Ishikawa (cell line): Measurements from ENCODE around the gene IRAK2.

Source experiments
- CEBPB ChIP-seq: IDR thresholded peaks from 2 replicates; pipeline ENCODE4 v1.6.1; 2012
- CREB1 ChIP-seq: IDR thresholded peaks from 2 replicates; pipeline ENCODE4 v1.6.1; 2012; ENCODE audit warnings: low read depth
- EGR1 ChIP-seq: IDR thresholded peaks from 2 replicates; pipeline ENCODE4 v1.6.1; 2012
- EP300 ChIP-seq: IDR thresholded peaks from 2 replicates; pipeline ENCODE4 v1.6.1; 2012; ENCODE audit warnings: borderline replicate concordance
- FOXM1 ChIP-seq: IDR thresholded peaks from 2 replicates; pipeline ENCODE4 v1.6.1; 2012; ENCODE audit warnings: low read depth, borderline replicate concordance
- NFIC ChIP-seq: IDR thresholded peaks from 2 replicates; pipeline ENCODE4 v1.6.1; 2012
- TAF1 ChIP-seq: IDR thresholded peaks from 2 replicates; pipeline ENCODE4 v1.6.1; 2012; ENCODE audit warnings: low read depth, mild to moderate bottlenecking
- ZBTB7A ChIP-seq: IDR thresholded peaks from 2 replicates; pipeline ENCODE4 v1.6.1; 2012; ENCODE audit warnings: low read depth
- TF ChIP-seq, protein P1 (sequence below): IDR thresholded peaks from 2 replicates; pipeline ENCODE4 v1.6.1; 2012
- TF ChIP-seq, protein P2 (sequence below): IDR thresholded peaks from 2 replicates; pipeline ENCODE4 v1.6.1; 2012; ENCODE audit warnings: low read depth, mild to moderate bottlenecking

DNA sequence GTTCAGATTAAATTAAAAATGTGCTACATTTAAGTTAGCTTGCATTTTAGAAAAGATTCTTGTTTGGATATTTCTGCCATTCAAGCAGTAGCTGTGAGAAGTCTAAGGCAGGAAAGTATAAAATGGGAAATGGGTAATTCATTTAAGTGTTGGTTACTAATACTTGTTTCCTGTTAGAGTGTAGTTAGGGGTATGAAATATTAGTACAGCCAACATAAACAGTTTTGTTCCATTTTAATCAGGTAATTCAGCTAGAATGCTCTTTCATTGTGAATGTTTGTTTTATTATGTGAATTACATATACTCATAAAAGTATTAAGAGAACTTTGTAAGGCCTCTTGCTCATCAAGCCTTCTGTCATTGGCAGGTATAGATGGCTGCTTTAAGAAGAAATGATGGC lies 103.4 kb downstream of the IRAK2 start:
- TF ChIP-seq EGR1 (no peak), CEBPB (no peak), EP300 (no peak), CREB1 (no peak), TAF1 (no peak), NFIC (no peak), FOXM1 (no peak), ZBTB7A (no peak)
- TF ChIP-seq, protein P1, sequence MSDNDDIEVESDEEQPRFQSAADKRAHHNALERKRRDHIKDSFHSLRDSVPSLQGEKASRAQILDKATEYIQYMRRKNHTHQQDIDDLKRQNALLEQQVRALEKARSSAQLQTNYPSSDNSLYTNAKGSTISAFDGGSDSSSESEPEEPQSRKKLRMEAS, result no peak
- TF ChIP-seq, protein P2, sequence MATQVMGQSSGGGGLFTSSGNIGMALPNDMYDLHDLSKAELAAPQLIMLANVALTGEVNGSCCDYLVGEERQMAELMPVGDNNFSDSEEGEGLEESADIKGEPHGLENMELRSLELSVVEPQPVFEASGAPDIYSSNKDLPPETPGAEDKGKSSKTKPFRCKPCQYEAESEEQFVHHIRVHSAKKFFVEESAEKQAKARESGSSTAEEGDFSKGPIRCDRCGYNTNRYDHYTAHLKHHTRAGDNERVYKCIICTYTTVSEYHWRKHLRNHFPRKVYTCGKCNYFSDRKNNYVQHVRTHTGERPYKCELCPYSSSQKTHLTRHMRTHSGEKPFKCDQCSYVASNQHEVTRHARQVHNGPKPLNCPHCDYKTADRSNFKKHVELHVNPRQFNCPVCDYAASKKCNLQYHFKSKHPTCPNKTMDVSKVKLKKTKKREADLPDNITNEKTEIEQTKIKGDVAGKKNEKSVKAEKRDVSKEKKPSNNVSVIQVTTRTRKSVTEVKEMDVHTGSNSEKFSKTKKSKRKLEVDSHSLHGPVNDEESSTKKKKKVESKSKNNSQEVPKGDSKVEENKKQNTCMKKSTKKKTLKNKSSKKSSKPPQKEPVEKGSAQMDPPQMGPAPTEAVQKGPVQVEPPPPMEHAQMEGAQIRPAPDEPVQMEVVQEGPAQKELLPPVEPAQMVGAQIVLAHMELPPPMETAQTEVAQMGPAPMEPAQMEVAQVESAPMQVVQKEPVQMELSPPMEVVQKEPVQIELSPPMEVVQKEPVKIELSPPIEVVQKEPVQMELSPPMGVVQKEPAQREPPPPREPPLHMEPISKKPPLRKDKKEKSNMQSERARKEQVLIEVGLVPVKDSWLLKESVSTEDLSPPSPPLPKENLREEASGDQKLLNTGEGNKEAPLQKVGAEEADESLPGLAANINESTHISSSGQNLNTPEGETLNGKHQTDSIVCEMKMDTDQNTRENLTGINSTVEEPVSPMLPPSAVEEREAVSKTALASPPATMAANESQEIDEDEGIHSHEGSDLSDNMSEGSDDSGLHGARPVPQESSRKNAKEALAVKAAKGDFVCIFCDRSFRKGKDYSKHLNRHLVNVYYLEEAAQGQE, result no peak
